MM.1S (cell line): ENCODE data around the gene RBM47.

Experiments
- DNase-seq: peaks from one replicate; pipeline ENCODE4 v3.0.0-alpha.2; 2015
- H2AFZ ChIP-seq: fragments of 300-600 bp; sonication (generic); 2 replicates; pipeline ENCODE4 v1.6.0; 2016; ENCODE audit warnings: antibody characterized with exemption, low read length
- H3F3A ChIP-seq: fragments of 300-600 bp; sonication (generic); 2 replicates; pipeline ENCODE4 v1.6.1; 2016; ENCODE audit warnings: mild to moderate bottlenecking, antibody characterized with exemption, low read length, moderate library complexity, mixed read lengths; ENCODE audit not compliant: insufficient read depth
- H3K27ac ChIP-seq: fragments of 300-600 bp; sonication (generic); 2 replicates; pipeline ENCODE4 v1.5.1; 2016; ENCODE audit warnings: mild to moderate bottlenecking, low read length
- H3K27me3 ChIP-seq: fragments of 300-600 bp; sonication (generic); replicated peaks from 2 replicates; pipeline ENCODE4 v1.6.0; 2016; ENCODE audit warnings: low read length; ENCODE audit not compliant: insufficient read depth
- H3K36me3 ChIP-seq: fragments of 300-600 bp; sonication (generic); replicated peaks from 2 replicates; pipeline ENCODE4 v1.6.1; 2016; ENCODE audit warnings: mild to moderate bottlenecking, low read length, mixed read lengths; ENCODE audit not compliant: insufficient read depth
- H3K4me1 ChIP-seq: fragments of 300-600 bp; sonication (generic); 2 replicates; pipeline ENCODE4 v1.6.1; 2016; ENCODE audit warnings: low read length, mixed read lengths
- H3K4me2 ChIP-seq: fragments of 300-600 bp; sonication (generic); 2 replicates; pipeline ENCODE4 v1.6.0; 2016; ENCODE audit warnings: low read depth, low read length
- H3K4me3 ChIP-seq: fragments of 300-600 bp; sonication (generic); 2 replicates; pipeline ENCODE4 v1.5.1; 2016; ENCODE audit warnings: low read length, mixed read lengths
- H3K79me2 ChIP-seq: fragments of 300-600 bp; sonication (generic); 2 replicates; pipeline ENCODE4 v1.6.1; 2016; ENCODE audit warnings: mixed run types, low read length, mixed read lengths
- H3K9ac ChIP-seq: fragments of 300-600 bp; sonication (generic); 2 replicates; pipeline ENCODE4 v1.6.1; 2016; ENCODE audit warnings: low read length, mixed read lengths
- H3K9me2 ChIP-seq: fragments of 300-600 bp; sonication (generic); replicated peaks from 2 replicates; pipeline ENCODE4 v1.6.1; 2016; ENCODE audit warnings: mild to moderate bottlenecking, low read length, mixed read lengths; ENCODE audit not compliant: insufficient read depth
- H3K9me3 ChIP-seq: fragments of 300-600 bp; sonication (generic); replicated peaks from 2 replicates; pipeline ENCODE4 v1.6.1; 2016; ENCODE audit warnings: mild to moderate bottlenecking, low read length, mixed read lengths; ENCODE audit not compliant: insufficient read depth
- H4K20me1 ChIP-seq: fragments of 300-600 bp; sonication (generic); 2 replicates; pipeline ENCODE4 v1.6.1; 2016; ENCODE audit warnings: mild to moderate bottlenecking, low read length, moderate library complexity, mixed read lengths; ENCODE audit not compliant: insufficient read depth
- CTCF ChIP-seq: fragments of 300-600 bp; sonication (generic); IDR thresholded peaks from 2 replicates; pipeline ENCODE4 v1.5.1; 2016; ENCODE audit warnings: antibody characterized with exemption, low read length, mixed read lengths
- EZH2 ChIP-seq: fragments of 300-600 bp; sonication (generic); optimal IDR thresholded peaks from 2 replicates; pipeline ENCODE3; 2017; ENCODE audit warnings: low read depth, mild to moderate bottlenecking, antibody characterized with exemption, low read length, mixed read lengths
- EZH2phosphoT487 ChIP-seq: fragments of 300-600 bp; sonication (generic); IDR thresholded peaks from 2 replicates; pipeline ENCODE4 v1.6.1; 2018; ENCODE audit warnings: antibody characterized with exemption, low read length

RBM47 gene

DNA sequence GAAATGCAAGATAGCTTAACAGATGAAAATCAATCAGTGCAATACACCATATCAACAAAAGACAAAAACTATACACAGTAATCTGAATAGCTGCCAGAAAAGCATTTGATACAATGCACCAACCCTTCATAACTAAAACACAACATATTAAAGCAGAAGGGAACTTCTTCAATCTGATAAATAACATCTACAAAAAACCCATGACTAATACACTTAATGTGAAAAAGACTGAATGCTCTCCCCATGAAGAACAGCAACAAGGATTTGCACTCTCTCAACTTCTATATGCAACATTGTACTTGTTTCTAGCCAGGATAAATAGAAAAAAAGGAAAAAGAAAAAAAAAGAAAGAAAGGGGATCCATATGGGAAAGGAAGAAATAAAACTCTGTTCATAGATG lies 139.7 kb downstream of the RBM47 start:
- Histone ChIP-seq H3F3A (no peaks in the 10 kb centered on the region), H3K4me3 (no peak overlapping the region), H3K9me3 (no peaks in the 10 kb centered on the region), H4K20me1 (0 out of 2 replicates have a peak, but pooled peaks cover 5% of the 10 kb centered on the region), H3K79me2 (peaks cover 81% of the 10 kb centered on the region), H3K36me3 (no peaks in the 10 kb centered on the region), H3K27ac (no peak overlapping the region), H3K4me1 (no peaks in the 10 kb centered on the region), H3K9me2 (no peaks in the 10 kb centered on the region), H2AFZ (no peak overlapping the region), H3K27me3 (no peaks in the 10 kb centered on the region), H3K9ac (no peak overlapping the region), H3K4me2 (no peak overlapping the region)
- DNase-seq = no peak
- TF ChIP-seq EZH2 = no peak
- TF ChIP-seq EZH2phosphoT487 = no peak
- TF ChIP-seq CTCF = no peak

DNA sequence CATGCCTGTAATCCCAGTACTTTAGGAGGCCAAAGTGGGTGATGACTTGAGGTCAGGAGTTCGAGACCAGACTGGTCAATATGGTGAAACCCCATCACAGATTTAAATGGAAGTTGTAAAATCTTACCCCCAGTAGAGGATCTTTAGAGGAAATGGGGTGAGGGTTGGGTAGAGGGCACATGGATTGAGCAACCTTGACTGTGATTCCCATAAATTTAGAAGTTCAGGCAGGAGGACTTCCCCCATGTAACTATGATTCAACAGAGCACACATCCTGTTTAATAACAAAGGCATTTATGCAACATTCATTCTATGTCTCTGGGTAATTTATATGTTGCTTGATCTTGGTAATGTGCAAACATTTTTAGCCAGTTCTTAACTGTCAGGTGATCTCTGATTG lies 143.1 kb downstream of the RBM47 start:
- Histone ChIP-seq H2AFZ (no peak overlapping the region), H3K79me2 (peaks cover 78% of the 10 kb centered on the region), H3K36me3 (no peaks in the 10 kb centered on the region), H3K27ac (no peak overlapping the region), H3K9me2 (no peaks in the 10 kb centered on the region), H3K9me3 (no peaks in the 10 kb centered on the region), H3K4me2 (no peak overlapping the region), H3K27me3 (no peaks in the 10 kb centered on the region), H3K4me3 (no peak overlapping the region), H3K4me1 (no peaks in the 10 kb centered on the region), H3F3A (no peaks in the 10 kb centered on the region), H3K9ac (no peak overlapping the region), H4K20me1 (0 out of 2 replicates have a peak, but pooled peaks cover 5% of the 10 kb centered on the region)
- no peak for DNase-seq
- TF ChIP-seq EZH2phosphoT487 = no peak
- no peak for TF ChIP-seq CTCF
- no peak for TF ChIP-seq EZH2

GRCh38 chr4:40484346-40485090 lies 145.1 kb downstream of the RBM47 start:
- Histone ChIP-seq H3K9me2 (no peaks in the 10 kb centered on the region), H2AFZ (no peak overlapping the region), H3K27me3 (no peaks in the 10 kb centered on the region), H3F3A (no peaks in the 10 kb centered on the region), H3K36me3 (no peaks in the 10 kb centered on the region), H3K4me1 (no peaks in the 10 kb centered on the region), H3K27ac (no peak overlapping the region), H3K9ac (no peak overlapping the region), H3K79me2 (peaks cover 69% of the 10 kb centered on the region), H3K4me2 (no peak overlapping the region), H3K4me3 (no peak overlapping the region), H4K20me1 (0 out of 2 replicates have a peak, but pooled peaks cover 5% of the 10 kb centered on the region), H3K9me3 (no peaks in the 10 kb centered on the region)
- DNase-seq = no peak
- no peak for TF ChIP-seq CTCF
- TF ChIP-seq EZH2 = no peak
- TF ChIP-seq EZH2phosphoT487 = no peak
